ENCODE measurements around the gene TRIM71. TPM values are rescaled to one million over a fixed set of nuclear protein-coding genes. Genes with fewer than 3 reads are reported as not detected.
"Not testable (repeated sequence)": the region's sequence is repeated elsewhere in the genome, so short reads cannot be mapped to it uniquely, and the experiment has no call there.

TRIM71 gene
- total RNA-seq, 5 donors from 2014 or later (not counting 1 experiment from before 2014, with no cell fraction given) = 0.05 to 0.32 (median 0.29) TPM; not detected in 1

GRCh38 chr3:32801440-32801839 lies 16.4 kb upstream of the TRIM71 start:
- H3K4me3 ChIP-seq (ENCODE audit: control insufficient read depth in 1 of 2, extremely low read depth in 1 of 2, low read length in 1 of 2); H3K4me3 Mint-ChIP-seq; H3K27ac ChIP-seq (ENCODE audit: low read length); H3K36me3 ChIP-seq (ENCODE audit: control insufficient read depth in 2 of 2, extremely low read depth in 1 of 2, insufficient read depth in 1 of 2, low read length in 1 of 2); DNase-seq; H3K27ac Mint-ChIP-seq; H3K9me3 Mint-ChIP-seq; H3K4me1 ChIP-seq (ENCODE audit: control insufficient read depth in 1 of 2, extremely low read depth in 1 of 2, insufficient read depth in 2 of 2, low read length in 2 of 2); H3K9me3 ChIP-seq; CTCF ChIA-PET; H3K27me3 Mint-ChIP-seq; POLR2A ChIA-PET; ATAC-seq (replicated peaks in 1 of 4); H3K36me3 Mint-ChIP-seq; H3K27me3 ChIP-seq (replicated peaks in 1 of 2; ENCODE audit: control insufficient read depth in 2 of 2, extremely low read depth in 1 of 2, insufficient read depth in 2 of 2, low read length in 1 of 2); H3K4me1 Mint-ChIP-seq: not testable (repeated sequence)
- WGBS (ENCODE audit: insufficient coverage) = 100% methylated on average over 2 of the region's 5 CpGs

- DNase-seq (no peak), ATAC-seq (replicated peaks in 1 of 4) (no peak)
- ChIA-PET POLR2A (interaction anchor here in 1 of 2 donors (0.6 kb wide), 1 partner anchor 20 kb away, joined by 3 read pairs; no protein-coding TSS in a partner anchor), CTCF (no interaction called here)
- Histone ChIP-seq H3K4me1 (ENCODE audit: control insufficient read depth in 1 of 2, extremely low read depth in 1 of 2, insufficient read depth in 2 of 2, low read length in 2 of 2) (peaks cover 8 to 13% of the 10 kb centered on the region in 2 experiments), H3K4me3 (ENCODE audit: control insufficient read depth in 1 of 2, extremely low read depth in 1 of 2, low read length in 1 of 2) (no peak overlapping the region), H3K9me3 (no peaks in the 10 kb centered on the region), H3K27me3 (replicated peaks in 1 of 2; ENCODE audit: control insufficient read depth in 2 of 2, extremely low read depth in 1 of 2, insufficient read depth in 2 of 2, low read length in 1 of 2) (peaks cover 0 to 20% of the 10 kb centered on the region in 2 experiments), H3K36me3 (ENCODE audit: control insufficient read depth in 2 of 2, extremely low read depth in 1 of 2, insufficient read depth in 1 of 2, low read length in 1 of 2) (no peaks in the 10 kb centered on the region), H3K27ac (ENCODE audit: low read length) (no peak overlapping the region)
- WGBS (ENCODE audit: insufficient coverage) = no CpG with 5 or more reads among the region's 2 CpGs
- H3K27me3 Mint-ChIP-seq = peaks cover 8 to 33% of the 10 kb centered on the region in 2 donors
- H3K4me1 Mint-ChIP-seq = peaks cover 6 to 23% (median 18%) of the 10 kb centered on the region in 3 donors
- no peak overlapping the region for H3K27ac Mint-ChIP-seq
- H3K9me3 Mint-ChIP-seq = no peaks in the 10 kb centered on the region
- no peaks in the 10 kb centered on the region for H3K36me3 Mint-ChIP-seq
- H3K4me3 Mint-ChIP-seq = no peak overlapping the region
Observed at GRCh38 chr3:32813180-32813579, 4.6 kb upstream of the TRIM71 start.

GRCh38 chr3:32814361-32814760 lies 3.4 kb upstream of the TRIM71 start:
- POLR2A ChIA-PET = no interaction called here
- Histone ChIP-seq H3K27me3 (replicated peaks in 1 of 2; ENCODE audit: control insufficient read depth in 2 of 2, extremely low read depth in 1 of 2, insufficient read depth in 2 of 2, low read length in 1 of 2) (peaks cover 0 to 27% of the 10 kb centered on the region in 2 experiments), H3K4me1 (ENCODE audit: control insufficient read depth in 1 of 2, extremely low read depth in 1 of 2, insufficient read depth in 2 of 2, low read length in 2 of 2) (peaks cover 8 to 18% of the 10 kb centered on the region in 2 experiments), H3K9me3 (no peaks in the 10 kb centered on the region), H3K36me3 (ENCODE audit: control insufficient read depth in 2 of 2, extremely low read depth in 1 of 2, insufficient read depth in 1 of 2, low read length in 1 of 2) (no peaks in the 10 kb centered on the region), H3K27ac (ENCODE audit: low read length) (no peak overlapping the region), H3K4me3 (ENCODE audit: control insufficient read depth in 1 of 2, extremely low read depth in 1 of 2, low read length in 1 of 2) (no peak overlapping the region)
- Mint-ChIP-seq H3K4me1 (peaks cover 6 to 29% (median 22%) of the 10 kb centered on the region in 3 donors), H3K27ac (no peak overlapping the region), H3K36me3 (no peaks in the 10 kb centered on the region), H3K4me3 (no peak overlapping the region), H3K27me3 (peaks cover 15 to 39% of the 10 kb centered on the region in 2 donors), H3K9me3 (no peaks in the 10 kb centered on the region)
- CTCF ChIA-PET = no interaction called here
- no peak for ATAC-seq (replicated peaks in 1 of 4)
- no peak for DNase-seq
- WGBS (ENCODE audit: insufficient coverage) = no CpG with 5 or more reads among the region's 6 CpGs

- H3K4me1 ChIP-seq (ENCODE audit: control insufficient read depth in 1 of 2, extremely low read depth in 1 of 2, insufficient read depth in 2 of 2, low read length in 2 of 2) = peaks cover 8 to 18% of the 10 kb centered on the region in 2 experiments
- no peak for DNase-seq
- no peaks in the 10 kb centered on the region for H3K36me3 ChIP-seq (ENCODE audit: control insufficient read depth in 2 of 2, extremely low read depth in 1 of 2, insufficient read depth in 1 of 2, low read length in 1 of 2)
- Mint-ChIP-seq H3K36me3 (no peaks in the 10 kb centered on the region), H3K4me3 (peak overlapping the region; percentile 44 to 74 (median 58)), H3K27ac (no peak overlapping the region), H3K4me1 (peaks cover 6 to 30% (median 22%) of the 10 kb centered on the region in 3 donors), H3K9me3 (no peaks in the 10 kb centered on the region), H3K27me3 (peaks cover 16 to 47% of the 10 kb centered on the region in 2 donors)
- peak overlapping the region in 1 of 2 donors; percentile 8 for H3K4me3 ChIP-seq (ENCODE audit: control insufficient read depth in 1 of 2, extremely low read depth in 1 of 2, low read length in 1 of 2)
- ChIA-PET CTCF (no interaction called here), POLR2A (no interaction called here)
- WGBS (ENCODE audit: insufficient coverage) = 59% methylated on average over 3 of the region's 21 CpGs
- ATAC-seq (replicated peaks in 1 of 4) = no peak
- H3K27me3 ChIP-seq (replicated peaks in 1 of 2; ENCODE audit: control insufficient read depth in 2 of 2, extremely low read depth in 1 of 2, insufficient read depth in 2 of 2, low read length in 1 of 2) = peaks cover 0 to 35% of the 10 kb centered on the region in 2 experiments
- no peak overlapping the region for H3K27ac ChIP-seq (ENCODE audit: low read length)
- H3K9me3 ChIP-seq = no peaks in the 10 kb centered on the region
Observed at GRCh38 chr3:32815841-32816438, 1.9 kb upstream of the TRIM71 start.

- Mint-ChIP-seq H3K27me3 (peaks cover 16 to 52% of the 10 kb centered on the region in 2 donors), H3K9me3 (no peaks in the 10 kb centered on the region), H3K36me3 (no peaks in the 10 kb centered on the region), H3K4me3 (peak overlapping the region; percentile 53 to 74 (median 62)), H3K4me1 (peaks cover 6 to 30% (median 22%) of the 10 kb centered on the region in 3 donors), H3K27ac (no peak overlapping the region)
- ChIA-PET CTCF (no interaction called here), POLR2A (interaction anchor here in 1 of 2 donors (0.6 kb wide), 1 partner anchor 17 kb away, joined by 13 read pairs; no protein-coding TSS in a partner anchor)
- no peaks in the 10 kb centered on the region for H3K9me3 ChIP-seq
- ATAC-seq (replicated peaks in 1 of 4) (no peak), DNase-seq (peak in 2 of 35 experiments; percentile 7 to 10)
- peaks cover 8 to 18% of the 10 kb centered on the region in 2 experiments for H3K4me1 ChIP-seq (ENCODE audit: control insufficient read depth in 1 of 2, extremely low read depth in 1 of 2, insufficient read depth in 2 of 2, low read length in 2 of 2)
- WGBS (ENCODE audit: insufficient coverage) = 2% methylated on average over 71 of the region's 85 CpGs
- H3K27me3 ChIP-seq (replicated peaks in 1 of 2; ENCODE audit: control insufficient read depth in 2 of 2, extremely low read depth in 1 of 2, insufficient read depth in 2 of 2, low read length in 1 of 2) = peaks cover 0 to 35% of the 10 kb centered on the region in 2 experiments
- H3K27ac ChIP-seq (ENCODE audit: low read length) = no peak overlapping the region
- peak overlapping the region in 1 of 2 donors; percentile 88 for H3K4me3 ChIP-seq (ENCODE audit: control insufficient read depth in 1 of 2, extremely low read depth in 1 of 2, low read length in 1 of 2)
- H3K36me3 ChIP-seq (ENCODE audit: control insufficient read depth in 2 of 2, extremely low read depth in 1 of 2, insufficient read depth in 1 of 2, low read length in 1 of 2) = no peaks in the 10 kb centered on the region
Observed at GRCh38 chr3:32816439-32817256, 1.1 kb upstream of the TRIM71 start.

GRCh38 chr3:32817257-32817557 lies 590 bp upstream of the TRIM71 start:
- peaks cover 16 to 52% of the 10 kb centered on the region in 2 donors for H3K27me3 Mint-ChIP-seq
- H3K9me3 Mint-ChIP-seq = no peaks in the 10 kb centered on the region
- Histone ChIP-seq H3K4me1 (ENCODE audit: control insufficient read depth in 1 of 2, extremely low read depth in 1 of 2, insufficient read depth in 2 of 2, low read length in 2 of 2) (peaks cover 8 to 18% of the 10 kb centered on the region in 2 experiments), H3K27me3 (replicated peaks in 1 of 2; ENCODE audit: control insufficient read depth in 2 of 2, extremely low read depth in 1 of 2, insufficient read depth in 2 of 2, low read length in 1 of 2) (peaks cover 0 to 39% of the 10 kb centered on the region in 2 experiments), H3K36me3 (ENCODE audit: control insufficient read depth in 2 of 2, extremely low read depth in 1 of 2, insufficient read depth in 1 of 2, low read length in 1 of 2) (no peaks in the 10 kb centered on the region), H3K4me3 (ENCODE audit: control insufficient read depth in 1 of 2, extremely low read depth in 1 of 2, low read length in 1 of 2) (peak overlapping the region in 1 of 2 donors; percentile 88), H3K9me3 (no peaks in the 10 kb centered on the region), H3K27ac (ENCODE audit: low read length) (no peak overlapping the region)
- no peaks in the 10 kb centered on the region for H3K36me3 Mint-ChIP-seq
- no peak overlapping the region for H3K27ac Mint-ChIP-seq
- ATAC-seq (replicated peaks in 1 of 4) = no peak
- DNase-seq = peak in 1 of 35 experiments; percentile 1
- WGBS (ENCODE audit: insufficient coverage) = 2% methylated on average over 49 of the region's 49 CpGs
- H3K4me1 Mint-ChIP-seq = peaks cover 6 to 30% (median 22%) of the 10 kb centered on the region in 3 donors
- H3K4me3 Mint-ChIP-seq = peak overlapping the region; percentile 60 to 74 (median 64)
- ChIA-PET POLR2A (interaction anchor here in 1 of 2 donors (0.6 kb wide), 1 partner anchor 16 kb away, joined by 13 read pairs; no protein-coding TSS in a partner anchor), CTCF (no interaction called here)

Measured in T-cell (primary cell).